PC-9 (cell line): ENCODE measurements around the gene ZNF362. TPM values are rescaled to one million over a fixed set of nuclear protein-coding genes. Genes with fewer than 3 reads are reported as not detected.

Experiments used
- BruUV-seq: library from RNA; stranded (reverse); fragments of 400-500 nt; replicated peaks from 2 replicates; lab custom pipeline; 2021; lab: Mats Ljungman, UMichigan
- CTCF ChIA-PET: fragments of 300-600 bp; sonication (Branson Sonifier 250); formaldehyde crosslinking; loops from one replicate; lab custom pipeline; 2022; ENCODE audit warnings: antibody characterized with exemption; lab: Charles Lee
- POLR2A ChIA-PET: fragments of 300-600 bp; sonication (Branson Sonifier 250); formaldehyde crosslinking; loops from one replicate; lab custom pipeline; 2022; ENCODE audit warnings: antibody characterized with exemption; ENCODE audit not compliant: unreplicated experiment; lab: Charles Lee
- DNase-seq, 2 experiments: peaks; one replicate each; pipeline versions ENCODE4 v3.0.0 to v3.0.0-alpha.2; 2015 to 2022; ENCODE audit warnings: mixed read lengths in 1 of 2
- H2AFZ ChIP-seq: fragments of 200-600 bp; sonication (generic); 2 replicates; pipeline ENCODE4 v1.8.1; 2017; ENCODE audit warnings: antibody characterized with exemption
- H3F3A ChIP-seq: fragments of 200-600 bp; sonication (generic); 2 replicates; pipeline ENCODE4 v1.8.1; 2017; ENCODE audit warnings: antibody characterized with exemption, mild to moderate bottlenecking, low read depth; ENCODE audit not compliant: insufficient read depth
- H3K27ac ChIP-seq: fragments of 200-600 bp; sonication (generic); 2 replicates; pipeline ENCODE4 v1.6.1; 2016; ENCODE audit warnings: mixed run types
- H3K27me3 ChIP-seq: fragments of 200-600 bp; sonication (generic); 2 replicates; pipeline ENCODE4 v1.6.1; 2016; ENCODE audit warnings: low read depth, mixed run types; ENCODE audit not compliant: insufficient read depth
- H3K36me3 ChIP-seq: fragments of 200-600 bp; sonication (generic); 2 replicates; pipeline ENCODE4 v1.6.1; 2016; ENCODE audit warnings: low read depth, mixed run types
- H3K4me1 ChIP-seq: fragments of 200-600 bp; sonication (generic); replicated peaks from 2 replicates; pipeline ENCODE4 v1.6.1; 2016; ENCODE audit warnings: mixed run types; ENCODE audit not compliant: insufficient read depth
- H3K4me2 ChIP-seq: fragments of 200-600 bp; sonication (generic); 2 replicates; pipeline ENCODE4 v1.6.1; 2017; ENCODE audit warnings: mixed run types
- H3K4me3 ChIP-seq: fragments of 200-600 bp; sonication (generic); 2 replicates; pipeline ENCODE4 v1.6.1; 2016; ENCODE audit warnings: mixed run types
- H3K79me2 ChIP-seq: fragments of 200-600 bp; sonication (generic); 2 replicates; pipeline ENCODE4 v1.6.1; 2017; ENCODE audit warnings: low read depth, mixed run types
- H3K9me2 ChIP-seq: fragments of 200-600 bp; sonication (generic); 2 replicates; pipeline ENCODE4 v1.8.1; 2017; ENCODE audit warnings: mild to moderate bottlenecking; ENCODE audit not compliant: insufficient read depth
- H3K9me3 ChIP-seq: fragments of 200-600 bp; sonication (generic); 2 replicates; pipeline ENCODE4 v1.8.1; 2016; ENCODE audit warnings: low read depth; ENCODE audit not compliant: insufficient read depth
- H4K20me1 ChIP-seq: fragments of 200-600 bp; sonication (generic); 2 replicates; pipeline ENCODE4 v1.8.1; 2017; ENCODE audit not compliant: insufficient read depth
- CTCF ChIP-seq: fragments of 200-600 bp; sonication (generic); conservative IDR thresholded peaks from 2 replicates; pipeline ENCODE4 v1.6.1; 2017; ENCODE audit warnings: mixed run types, antibody characterized with exemption, mild to moderate bottlenecking, moderate library complexity
- EZH2 ChIP-seq: fragments of 200-600 bp; sonication (generic); IDR thresholded peaks from 2 replicates; pipeline ENCODE4 v1.8.0; 2017; ENCODE audit warnings: antibody characterized with exemption, low read depth
- intact Hi-C: fragments of 100-400 bp; cut with micrococcal nuclease; formaldehyde crosslinking; loops from one replicate; pipeline ENCODE4 v1.10.0; 2022; ENCODE audit not compliant: unreplicated experiment
- total RNA-seq: library from RNA; stranded (reverse); gene quantifications from 2 replicates; pipeline ENCODE4 v1.2.3, GENCODE V29; 2021

The ZNF362 gene
- total RNA-seq, 1 experiment from 2014 or later = 33.1 TPM

- intact Hi-C loops = no loop called here
- H2AFZ ChIP-seq = no peak overlapping the region
- no peaks in the 10 kb centered on the region for H3K9me2 ChIP-seq
- no peak for TF ChIP-seq CTCF
- no peak for TF ChIP-seq EZH2
- ChIA-PET CTCF (no interaction called here), POLR2A (interaction anchor here (0.6 kb wide), 1 partner anchor 15 kb away, joined by 3 read pairs; no protein-coding TSS in a partner anchor)
- no peaks in the 10 kb centered on the region for H4K20me1 ChIP-seq
- H3K27ac ChIP-seq = no peak overlapping the region
- H3K4me3 ChIP-seq = no peak overlapping the region
- H3K27me3 ChIP-seq = no peaks in the 10 kb centered on the region
- no peak overlapping the region for H3K4me2 ChIP-seq
- no peak for DNase-seq
- no peaks in the 10 kb centered on the region for H3K79me2 ChIP-seq
- no peaks in the 10 kb centered on the region for H3K36me3 ChIP-seq
- peaks cover 7% of the 10 kb centered on the region; the same call in 1 of the 2 replicates for H3F3A ChIP-seq
- BruUV-seq = no TSS peak
- H3K4me1 ChIP-seq = no peaks in the 10 kb centered on the region
- H3K9me3 ChIP-seq = no peaks in the 10 kb centered on the region
Observed at GRCh38 chr1:33269621-33270020, 13.3 kb downstream of the ZNF362 start.

- Histone ChIP-seq H3K36me3 (no peaks in the 10 kb centered on the region), H3K27me3 (no peaks in the 10 kb centered on the region), H3K9me3 (no peaks in the 10 kb centered on the region), H2AFZ (no peak overlapping the region), H3K4me2 (no peak overlapping the region), H3K4me1 (no peaks in the 10 kb centered on the region), H4K20me1 (no peaks in the 10 kb centered on the region), H3F3A (peaks cover 7% of the 10 kb centered on the region; the same call in 1 of the 2 replicates), H3K4me3 (no peak overlapping the region), H3K79me2 (no peaks in the 10 kb centered on the region), H3K9me2 (no peaks in the 10 kb centered on the region), H3K27ac (no peak overlapping the region)
- POLR2A ChIA-PET = interaction anchor here (0.6 to 0.7 kb wide), 2 partner anchors 10 to 39 kb away, joined by 4 read pairs; no protein-coding TSS in a partner anchor
- no peak for DNase-seq
- no TSS peak for BruUV-seq
- TF ChIP-seq EZH2 (no peak), CTCF (no peak)
- intact Hi-C loops = no loop called here
- CTCF ChIA-PET = no interaction called here
Observed at GRCh38 chr1:33270379-33270778, 14.1 kb downstream of the ZNF362 start.

- TF ChIP-seq CTCF = no peak
- no peak for TF ChIP-seq EZH2
- Histone ChIP-seq H3K9me2 (no peaks in the 10 kb centered on the region), H4K20me1 (no peaks in the 10 kb centered on the region), H2AFZ (no peak overlapping the region), H3K4me2 (no peak overlapping the region), H3K9me3 (no peaks in the 10 kb centered on the region), H3F3A (peaks cover 7% of the 10 kb centered on the region; the same call in 1 of the 2 replicates), H3K4me3 (no peak overlapping the region), H3K36me3 (no peaks in the 10 kb centered on the region), H3K27ac (no peak overlapping the region), H3K4me1 (no peaks in the 10 kb centered on the region), H3K27me3 (no peaks in the 10 kb centered on the region), H3K79me2 (no peaks in the 10 kb centered on the region)
- intact Hi-C loops = no loop called here
- no peak for DNase-seq
- ChIA-PET POLR2A (interaction anchor here (0.6 kb wide), 1 partner anchor 39 kb away, joined by 4 read pairs; no protein-coding TSS in a partner anchor), CTCF (no interaction called here)
- no TSS peak for BruUV-seq
Observed at GRCh38 chr1:33270808-33271465, 14.6 kb downstream of the ZNF362 start.
